ENCODE results near the gene IGFN1.

Gene IGFN1

GRCh38 chr1:201163707-201164106 lies 26.9 kb upstream of the IGFN1 start:
- no peak for DNase-seq (ENCODE audit: low spot score)

- DNase-seq (ENCODE audit: low spot score) = no peak
These were observed 26.0 kb upstream of the IGFN1 start for GRCh38 chr1:201164645-201165044.

- DNase-seq (ENCODE audit: low spot score) = no peak
These were observed 23.3 kb upstream of the IGFN1 start for GRCh38 chr1:201167041-201167991.

- DNase-seq (ENCODE audit: low spot score) = no peak
These were observed 21.4 kb upstream of the IGFN1 start for GRCh38 chr1:201169203-201169602.

- DNase-seq (ENCODE audit: low spot score) = no peak
These were observed 20.6 kb upstream of the IGFN1 start for GRCh38 chr1:201169971-201170532.

- peak; percentile 89 for DNase-seq (ENCODE audit: low spot score)
These were observed 20.0 kb upstream of the IGFN1 start for GRCh38 chr1:201170533-201171062.

GRCh38 chr1:201171063-201172036 lies 19.3 kb upstream of the IGFN1 start:
- peak; percentile 59 for DNase-seq (ENCODE audit: low spot score)

GRCh38 chr1:201172326-201172725 lies 18.3 kb upstream of the IGFN1 start:
- no peak for DNase-seq (ENCODE audit: low spot score)

- no peak for DNase-seq (ENCODE audit: low spot score)
These were observed 17.5 kb upstream of the IGFN1 start for GRCh38 chr1:201172999-201173610.

GRCh38 chr1:201173736-201174135 lies 16.9 kb upstream of the IGFN1 start:
- DNase-seq (ENCODE audit: low spot score) = no peak

GRCh38 chr1:201175820-201176500 lies 14.7 kb upstream of the IGFN1 start:
- DNase-seq (ENCODE audit: low spot score) = no peak

GRCh38 chr1:201176940-201177339 lies 13.7 kb upstream of the IGFN1 start:
- DNase-seq (ENCODE audit: low spot score) = no peak

- no peak for DNase-seq (ENCODE audit: low spot score)
These were observed 11.9 kb upstream of the IGFN1 start for GRCh38 chr1:201178718-201179117.

GRCh38 chr1:201180141-201180540 lies 10.5 kb upstream of the IGFN1 start:
- DNase-seq (ENCODE audit: low spot score) = no peak

- DNase-seq (ENCODE audit: low spot score) = no peak
These were observed 9.7 kb upstream of the IGFN1 start for GRCh38 chr1:201180901-201181300.

GRCh38 chr1:201181323-201181722 lies 9.3 kb upstream of the IGFN1 start:
- DNase-seq (ENCODE audit: low spot score) = no peak

GRCh38 chr1:201181726-201182125 lies 8.9 kb upstream of the IGFN1 start:
- DNase-seq (ENCODE audit: low spot score) = no peak

- no peak for DNase-seq (ENCODE audit: low spot score)
These were observed 7.4 kb upstream of the IGFN1 start for GRCh38 chr1:201183209-201183608.

GRCh38 chr1:201183753-201184152 lies 6.9 kb upstream of the IGFN1 start:
- DNase-seq (ENCODE audit: low spot score) = no peak

GRCh38 chr1:201184307-201185122 lies 6.1 kb upstream of the IGFN1 start:
- DNase-seq (ENCODE audit: low spot score) = no peak
